Measurements from ENCODE around the gene PCDHGA6.
"Not testable (repeated sequence)": the region's sequence is repeated elsewhere in the genome, so short reads cannot be mapped to it uniquely, and the experiment has no call there.

GRCh38 chr5:141414548-141415274, 41.0 kb downstream of the PCDHGA6 start:
- not testable (repeated sequence) for TF ChIP-seq EZH2 (IDR thresholded peaks at IDR 0.05); POLR2AphosphoS5 (IDR thresholded peaks at IDR 0.05; ENCODE audit: borderline replicate concordance, low read depth, low read length)
